K562 (cell line): ENCODE results near the gene HNF4A. TPM values are rescaled to one million over a fixed set of nuclear protein-coding genes. Genes with fewer than 3 reads are reported as not detected.

Experiments used
- ATAC-seq: fragments of 200-7000 bp; cut with Tn5 transposase; 3 replicates; pipeline ENCODE4 v1.9.1; 2020; ENCODE audit warnings: moderate library complexity
- BruUV-seq: library from RNA; stranded (reverse); fragments of 400-500 nt; replicated peaks from 2 replicates; lab custom pipeline; 2021; lab: Mats Ljungman, UMichigan
- CTCF ChIA-PET: fragments of 300-600 bp; formaldehyde crosslinking; extraction: SDS; loops from one replicate; lab custom pipeline; 2021; ENCODE audit warnings: low intra/inter-chr PET ratio; lab: Yijun Ruan, JAX
- POLR2A ChIA-PET: fragments of 300-600, 350-650 bp; sonication (Branson Sonifier 250); formaldehyde crosslinking; extraction: SDS; loops from one replicate; lab custom pipeline; 2021; ENCODE audit warnings: antibody characterized with exemption, inconsistent platforms; lab: Yijun Ruan, JAX
- DNase-seq, 4 experiments: peaks; one replicate each; pipeline versions ENCODE4 v3.0.0 to v3.0.0-alpha.2; 2011 to 2018; ENCODE audit warnings: low spot score in 3 of 4, mixed read lengths in 3 of 4; ENCODE audit errors: extremely low read depth in 1 of 4
- FAIRE-seq: peaks from 2 replicates; lab custom pipeline; 2011; peaks lifted over from hg19 to GRCh38; lab: Jason Lieb, UNC
- H2AFZ ChIP-seq: 2 replicates; pipeline ENCODE4 v1.6.0; 2011; ENCODE audit warnings: low read depth, low read length, control low read depth, inconsistent platforms
- H3K27ac ChIP-seq: fragments of 200-600 bp; 3 replicates; pipeline ENCODE4 v1.8.0; 2011; ENCODE audit warnings: low read depth, mild to moderate bottlenecking, control low read depth, inconsistent platforms, low read length, moderate library complexity, mixed read lengths; ENCODE audit errors: extremely low read depth
- H3K27me3 ChIP-seq, 2 experiments: fragments of 300-600 bp in 1 of 2; 2 replicates in 1 of 2; 3 replicates in 1 of 2; pipeline versions ENCODE4 v1.6.0 to v1.8.0; 2011; ENCODE audit warnings: inconsistent platforms in 2 of 2, low read length in 2 of 2, mild to moderate bottlenecking in 1 of 2, mixed read lengths in 1 of 2, moderate library complexity in 1 of 2; ENCODE audit not compliant: control insufficient read depth in 2 of 2, insufficient read depth in 2 of 2
- H3K36me3 ChIP-seq: fragments of 300-600 bp; 3 replicates; pipeline ENCODE4 v1.8.0; 2011; ENCODE audit warnings: mild to moderate bottlenecking, low read length, inconsistent platforms; ENCODE audit not compliant: control insufficient read depth, insufficient read depth
- H3K4me1 ChIP-seq, 2 experiments: fragments of 200-600 bp in 1 of 2; replicated peaks in 1 of 2; 2 replicates in 1 of 2; 3 replicates in 1 of 2; pipeline versions ENCODE4 v1.5.1 to v1.8.0; 2011; ENCODE audit warnings: inconsistent platforms in 2 of 2, low read length in 2 of 2, mild to moderate bottlenecking in 1 of 2, mixed read lengths in 1 of 2, moderate library complexity in 1 of 2; ENCODE audit not compliant: control insufficient read depth in 2 of 2, insufficient read depth in 2 of 2
- H3K4me2 ChIP-seq: 2 replicates; pipeline ENCODE4 v1.6.1; 2011; ENCODE audit warnings: low read length, control low read depth, inconsistent platforms, mixed read lengths; ENCODE audit not compliant: insufficient read depth
- H3K4me3 ChIP-seq: fragments of 200-600 bp; sonication (generic), shearing (Covaris generic); 2 replicates; pipeline ENCODE4 v1.5.1; 2016; ENCODE audit warnings: control low read depth, inconsistent platforms
- H3K79me2 ChIP-seq: fragments of 200-600 bp; 3 replicates; pipeline ENCODE4 v1.8.0; 2011; ENCODE audit warnings: low read length, inconsistent platforms; ENCODE audit not compliant: control insufficient read depth, insufficient read depth
- H3K9ac ChIP-seq, 2 experiments: 2 replicates each; pipeline versions ENCODE4 v1.6.0 to v1.6.1; 2011; ENCODE audit warnings: low read depth in 2 of 2, low read length in 2 of 2, control low read depth in 1 of 2, inconsistent platforms in 1 of 2, mild to moderate bottlenecking in 1 of 2, mixed read lengths in 1 of 2; ENCODE audit not compliant: insufficient read depth in 1 of 2
- H3K9me1 ChIP-seq: one replicate; pipeline ENCODE4 v1.6.0; 2011; ENCODE audit warnings: inconsistent platforms, mild to moderate bottlenecking, low read length, moderate library complexity; ENCODE audit not compliant: control insufficient read depth, insufficient read depth
- H3K9me3 ChIP-seq: replicated peaks from 2 replicates; pipeline ENCODE4 v1.5.1; 2011; ENCODE audit warnings: low read depth, low read length, inconsistent platforms; ENCODE audit not compliant: control insufficient read depth, insufficient read depth
- H4K20me1 ChIP-seq: replicated peaks from 2 replicates; pipeline ENCODE4 v1.6.1; 2011; ENCODE audit warnings: low read length, inconsistent platforms, mixed read lengths; ENCODE audit not compliant: control insufficient read depth, insufficient read depth
- C11orf30 ChIP-seq: fragments of 450-650 bp; IDR thresholded peaks from 2 replicates; pipeline ENCODE4 v1.6.1; 2016; ENCODE audit warnings: low read depth, mild to moderate bottlenecking
- ESRRA ChIP-seq: fragments of 450-650 bp; IDR thresholded peaks from 2 replicates; pipeline ENCODE4 v1.6.1; 2014; ENCODE audit warnings: low read depth, mild to moderate bottlenecking, moderate library complexity, borderline replicate concordance
- MAFK ChIP-seq: IDR thresholded peaks from 2 replicates; pipeline ENCODE4 v1.6.1; 2011; ENCODE audit warnings: low read length, improper control_type of control experiment
- NFE2 ChIP-seq: IDR thresholded peaks from 2 replicates; pipeline ENCODE4 v1.6.1; 2014; ENCODE audit warnings: antibody characterized with exemption, low read depth
- ZBTB40 ChIP-seq, 2 experiments: fragments of 450-650 bp in 1 of 2; sonication (generic) in 1 of 2; formaldehyde crosslinking in 1 of 2; IDR thresholded peaks; 2 replicates each; pipeline versions ENCODE4 v1.7.1 to v1.9.0; 2016 to 2022; ENCODE audit warnings: inconsistent platforms in 1 of 2, mild to moderate bottlenecking in 1 of 2, missing genetic modification reagents in 1 of 2
- ZNF764 ChIP-seq: fragments of 250-450 bp; sonication (Bioruptor Pico); IDR thresholded peaks from 2 replicates; pipeline ENCODE4 v1.4.0; 2020; ENCODE audit warnings: low read depth, mild to moderate bottlenecking, moderate library complexity
- WGBS: fragments of 100-300 bp; shearing (Covaris generic); methylation state at CpG from one replicate; pipeline ENCODE4 v1.1.6; 2016; ENCODE audit warnings: low coverage, mixed read lengths; ENCODE audit not compliant: insufficient coverage; ENCODE audit errors: missing lambda C conversion rate; 5-methylcytosine and 5-hydroxymethylcytosine counted together
- in situ Hi-C: fragments of 300-500 bp; cut with MboI; formaldehyde crosslinking; loops from 4 replicates; pipeline ENCODE4 v1.15.0; 2018; ENCODE audit warnings: inconsistent platforms, mixed read lengths
- intact Hi-C: fragments of 100-400 bp; cut with micrococcal nuclease; formaldehyde crosslinking; loops from 2 replicates; pipeline ENCODE4 v1.14.2; 2022
- polyA plus RNA-seq, 8 experiments: library from polyadenylated mRNA; depleted of rRNA in 4 of 8; stranded (reverse) in 5 of 8; unstranded in 3 of 8; fragments of >200 nt; fragmentation: Nextera tagmentation in 2 of 8; fragmentation: Illumina TruSeq in 1 of 8; extraction: Ambion mirVana in 2 of 8; extraction: Trizol in 1 of 8; gene quantifications; 2 replicates each; pipeline versions ENCODE4 v1.2.1 to v1.2.3, GENCODE V29; 2011 to 2014; ENCODE audit warnings: inconsistent platforms in 1 of 8, missing spikeins in 1 of 8
- total RNA-seq, 7 experiments: library from RNA; depleted of rRNA in 6 of 7; stranded (reverse); fragments of >200 nt in 6 of 7; fragmentation: Illumina TruSeq in 2 of 7; extraction: Trizol in 2 of 7; gene quantifications; 2 replicates each; pipeline versions ENCODE4 v1.2.1 to v1.2.3, GENCODE V29; 2011 to 2021; ENCODE audit warnings: low replicate concordance in 1 of 7
- TF ChIP-seq, protein P1 (sequence below): conservative IDR thresholded peaks from 2 replicates; pipeline ENCODE4 v1.6.1; 2011; ENCODE audit warnings: low read depth, mild to moderate bottlenecking, low read length; ENCODE audit not compliant: control insufficient read depth

HNF4A gene
- total and polyA plus RNA-seq, 9 of the 15 experiments (the other 6 are each of a cell fraction or from before 2014, with no cell fraction given), result 0.03 to 0.27 (median 0.08) TPM; not detected in 5

DNA sequence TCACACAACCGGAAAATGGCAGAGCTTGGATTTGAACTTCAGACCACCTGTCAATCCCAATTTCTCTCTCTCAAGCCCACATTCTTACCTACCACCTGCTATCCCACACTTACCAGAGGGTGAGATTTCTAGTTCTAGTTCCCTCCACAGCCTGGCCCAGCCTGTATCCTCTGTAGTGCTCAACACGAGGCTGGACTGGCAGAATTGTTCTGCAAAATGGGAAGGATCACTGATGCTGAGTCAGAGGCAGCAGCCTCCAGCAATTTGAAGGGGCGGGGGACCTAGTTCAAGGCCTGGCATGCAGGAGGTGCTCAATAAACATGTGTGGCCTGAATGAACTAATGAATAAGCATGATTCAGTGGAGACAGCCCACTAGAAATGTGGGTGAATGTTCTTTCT lies 66.6 kb downstream of the HNF4A start:
- Histone ChIP-seq H3K9ac (no peak overlapping the region), H3K27ac (no peak overlapping the region), H3K27me3 (peaks cover 15 to 34% of the 10 kb centered on the region in 2 experiments; a peak in 4 of 5 replicates), H3K4me3 (no peak overlapping the region), H3K4me1 (0 out of 5 replicates have a peak, but pooled peaks cover 0 to 3% of the 10 kb centered on the region in 2 experiments), H2AFZ (no peak overlapping the region), H3K9me1 (no peaks in the 10 kb centered on the region), H4K20me1 (peaks cover 8% of the 10 kb centered on the region; the same call in 1 of the 2 replicates), H3K9me3 (no peaks in the 10 kb centered on the region), H3K4me2 (no peak overlapping the region), H3K36me3 (no peaks in the 10 kb centered on the region), H3K79me2 (no peaks in the 10 kb centered on the region)
- ATAC-seq (no peak), DNase-seq (peak in 1 of 4 experiments; percentile 19), FAIRE-seq (no peak)
- BruUV-seq, result no TSS peak
- ChIA-PET POLR2A (no interaction called here), CTCF (no interaction called here)
- in situ Hi-C loops, result no loop called here
- intact Hi-C loops, result no loop called here
- 6% methylated on average over 3 of the region's 3 CpGs for WGBS
- TF ChIP-seq NFE2 (peak; percentile 39; the same call in 1 of the 2 replicates), ESRRA (peak; percentile 55; the same call in 1 of the 2 replicates), MAFK (0 out of 2 replicates have a peak, but pooled peaks have one; percentile 19), ZBTB40 (IDR thresholded peaks at IDR 0.05) (no peak), ZBTB40 (CRISPR knock-in tag; IDR thresholded peaks at IDR 0.05) (no peak), ZNF764 (CRISPR knock-in tag) (no peak), C11orf30 (peak; percentile 10; the same call in 1 of the 2 replicates)
- TF ChIP-seq, protein P1, sequence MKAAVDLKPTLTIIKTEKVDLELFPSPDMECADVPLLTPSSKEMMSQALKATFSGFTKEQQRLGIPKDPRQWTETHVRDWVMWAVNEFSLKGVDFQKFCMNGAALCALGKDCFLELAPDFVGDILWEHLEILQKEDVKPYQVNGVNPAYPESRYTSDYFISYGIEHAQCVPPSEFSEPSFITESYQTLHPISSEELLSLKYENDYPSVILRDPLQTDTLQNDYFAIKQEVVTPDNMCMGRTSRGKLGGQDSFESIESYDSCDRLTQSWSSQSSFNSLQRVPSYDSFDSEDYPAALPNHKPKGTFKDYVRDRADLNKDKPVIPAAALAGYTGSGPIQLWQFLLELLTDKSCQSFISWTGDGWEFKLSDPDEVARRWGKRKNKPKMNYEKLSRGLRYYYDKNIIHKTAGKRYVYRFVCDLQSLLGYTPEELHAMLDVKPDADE, result no peak
